ENCODE results near the gene GTF2IRD1.

The GTF2IRD1 gene

GRCh38 chr7:74479066-74479781 is 25.5 kb downstream of the GTF2IRD1 start:
- TF ChIP-seq CTCF (IDR thresholded peaks at IDR 0.05; ENCODE audit: low read depth, low read length, missing control alignments): no peak
- no peak overlapping the region for H3K4me3 ChIP-seq (replicated peaks; ENCODE audit: low read depth, low read length)
- DNase-seq (ENCODE audit: extremely low read depth, low read depth): no peak

GRCh38 chr7:74479961-74480829 is 26.5 kb downstream of the GTF2IRD1 start:
- no peak for TF ChIP-seq CTCF (IDR thresholded peaks at IDR 0.05; ENCODE audit: low read depth, low read length, missing control alignments)
- DNase-seq (ENCODE audit: extremely low read depth, low read depth): no peak
- H3K4me3 ChIP-seq (replicated peaks; ENCODE audit: low read depth, low read length): peak overlapping the region; percentile 38

GRCh38 chr7:74480861-74481417 is 27.2 kb downstream of the GTF2IRD1 start:
- DNase-seq (ENCODE audit: extremely low read depth, low read depth): no peak
- peak overlapping the region; percentile 38 for H3K4me3 ChIP-seq (replicated peaks; ENCODE audit: low read depth, low read length)
- TF ChIP-seq CTCF (IDR thresholded peaks at IDR 0.05; ENCODE audit: low read depth, low read length, missing control alignments): no peak

GRCh38 chr7:74481458-74482196 is 27.9 kb downstream of the GTF2IRD1 start:
- no peak for TF ChIP-seq CTCF (IDR thresholded peaks at IDR 0.05; ENCODE audit: low read depth, low read length, missing control alignments)
- no peak for DNase-seq (ENCODE audit: extremely low read depth, low read depth)
- no peak overlapping the region for H3K4me3 ChIP-seq (replicated peaks; ENCODE audit: low read depth, low read length)

GRCh38 chr7:74482197-74482467 is 28.4 kb downstream of the GTF2IRD1 start:
- no peak for DNase-seq (ENCODE audit: extremely low read depth, low read depth)
- H3K4me3 ChIP-seq (replicated peaks; ENCODE audit: low read depth, low read length): no peak overlapping the region
- TF ChIP-seq CTCF (IDR thresholded peaks at IDR 0.05; ENCODE audit: low read depth, low read length, missing control alignments): no peak

- TF ChIP-seq CTCF (IDR thresholded peaks at IDR 0.05; ENCODE audit: low read depth, low read length, missing control alignments): no peak
- no peak overlapping the region for H3K4me3 ChIP-seq (replicated peaks; ENCODE audit: low read depth, low read length)
- peak; percentile 56 for DNase-seq (ENCODE audit: extremely low read depth, low read depth)
Observed at GRCh38 chr7:74482629-74483401, 29.1 kb downstream of the GTF2IRD1 start.
